NCI-H82 treated with DMSO at 0.1 percent for 48 hours (cell line): ENCODE data around the gene ENSA.
"Not testable (repeated sequence)": the region's sequence is repeated elsewhere in the genome, so short reads cannot be mapped to it uniquely, and the experiment has no call there.

Experiments used
- DNase-seq: peaks from one replicate; lab custom pipeline; 2025; ENCODE audit not compliant: unreplicated experiment; lab: John Stamatoyannopoulos, UW

ENSA gene

GRCh38 chr1:150622303-150622975 is 7.0 kb downstream of the ENSA start:
- DNase-seq, result no peak

- DNase-seq, result no peak
Observed at GRCh38 chr1:150621497-150622302, 7.7 kb downstream of the ENSA start.

GRCh38 chr1:150620919-150621318 is 8.5 kb downstream of the ENSA start:
- DNase-seq, result no peak

- DNase-seq, result peak; percentile 12
Observed at GRCh38 chr1:150619576-150620509, 9.6 kb downstream of the ENSA start.

- no peak for DNase-seq
Observed at GRCh38 chr1:150615346-150616201, 13.8 kb downstream of the ENSA start.

- DNase-seq, result no peak
Observed at GRCh38 chr1:150613061-150613920, 16.1 kb downstream of the ENSA start.

- DNase-seq, result no peak
Observed at GRCh38 chr1:150612014-150612345, 17.4 kb downstream of the ENSA start.

- no peak for DNase-seq
Observed at GRCh38 chr1:150610576-150610975, 18.8 kb downstream of the ENSA start.

GRCh38 chr1:150609732-150610131 is 19.7 kb downstream of the ENSA start:
- DNase-seq, result no peak

GRCh38 chr1:150606463-150607142 is 22.8 kb downstream of the ENSA start:
- no peak for DNase-seq

- not testable (repeated sequence) for DNase-seq
Observed at GRCh38 chr1:150605451-150605731, 24.0 kb downstream of the ENSA start.

GRCh38 chr1:150604226-150604588 is 25.2 kb downstream of the ENSA start:
- no peak for DNase-seq

GRCh38 chr1:150603711-150604110 is 25.7 kb downstream of the ENSA start:
- DNase-seq, result peak; percentile 33

GRCh38 chr1:150602372-150602771 is 27.0 kb downstream of the ENSA start:
- DNase-seq, result not testable (repeated sequence)

GRCh38 chr1:150601540-150601939 is 27.9 kb downstream of the ENSA start:
- DNase-seq, result no peak

- DNase-seq, result not testable (repeated sequence)
Observed at GRCh38 chr1:150598346-150598745, 31.1 kb downstream of the ENSA start.

GRCh38 chr1:150596976-150597375 is 32.4 kb downstream of the ENSA start:
- peak; percentile 30 for DNase-seq

- no peak for DNase-seq
Observed at GRCh38 chr1:150596095-150596892, 33.1 kb downstream of the ENSA start.

GRCh38 chr1:150582371-150582770 is 47.0 kb downstream of the ENSA start:
- DNase-seq, result no peak
